GM21529 (cell line): Measurements from ENCODE around the gene TNFSF9.

Experiments
- ATAC-seq: cut with Tn5 transposase; IDR thresholded peaks from one replicate; pipeline ENCODE4 v1.9.1; 2021; ENCODE audit not compliant: unreplicated experiment

The TNFSF9 gene

GRCh38 chr19:6530386-6531162 lies at the start of gene TNFSF9:
Gene TNFSF9, plus strand, starts transcription at chr19:6531026. Its CDS starts 11 bp downstream, at chr19:6531037.
- ATAC-seq = no peak

- peak; percentile 73 for ATAC-seq
Measured at GRCh38 chr19:6481541-6482342, 49.1 kb upstream of the TNFSF9 start, which contains the start of gene DENND1C. Gene DENND1C, minus strand, starts transcription at chr19:6481787. Its CDS starts 92 bp downstream, at chr19:6481695.

- no peak for ATAC-seq
Measured at GRCh38 chr19:6482343-6482686, 48.5 kb upstream of the TNFSF9 start.

GRCh38 chr19:6483235-6483634 lies 47.6 kb upstream of the TNFSF9 start:
- ATAC-seq = no peak

GRCh38 chr19:6484230-6484629 lies 46.6 kb upstream of the TNFSF9 start:
- no peak for ATAC-seq

- ATAC-seq = no peak
Measured at GRCh38 chr19:6484831-6485230, 46.0 kb upstream of the TNFSF9 start.

- peak; percentile 64 for ATAC-seq
Measured at GRCh38 chr19:6489278-6490061, 41.4 kb upstream of the TNFSF9 start.

- ATAC-seq = no peak
Measured at GRCh38 chr19:6490134-6490533, 40.7 kb upstream of the TNFSF9 start.

GRCh38 chr19:6491802-6492592 lies 38.8 kb upstream of the TNFSF9 start:
- ATAC-seq = no peak

GRCh38 chr19:6494438-6495036 lies 36.3 kb upstream of the TNFSF9 start:
- ATAC-seq = no peak

GRCh38 chr19:6495947-6496346 lies 34.9 kb upstream of the TNFSF9 start:
- no peak for ATAC-seq

- ATAC-seq = no peak
Measured at GRCh38 chr19:6498294-6499036, 32.4 kb upstream of the TNFSF9 start.

GRCh38 chr19:6499052-6499790 lies 31.6 kb upstream of the TNFSF9 start:
- ATAC-seq = no peak

- no peak for ATAC-seq
Measured at GRCh38 chr19:6500837-6501739, 29.7 kb upstream of the TNFSF9 start.

- ATAC-seq = no peak
Measured at GRCh38 chr19:6501740-6502648, 28.8 kb upstream of the TNFSF9 start, which contains the start of gene TUBB4A. Gene TUBB4A, minus strand, starts transcription at chr19:6502309. Its CDS starts 97 bp downstream, at chr19:6502212.

- ATAC-seq = no peak
Measured at GRCh38 chr19:6503407-6504201, 27.2 kb upstream of the TNFSF9 start.
